HepG2 (cell line): ENCODE data around the gene PRKCE. TPM values are rescaled to one million over a fixed set of nuclear protein-coding genes. Genes with fewer than 3 reads are reported as not detected.

Source experiments
- CENPX ChIP-seq: sonication (generic); formaldehyde crosslinking; IDR thresholded peaks from 2 replicates; pipeline ENCODE4 v1.9.0; 2021; ENCODE audit warnings: mild to moderate bottlenecking, missing genetic modification reagents, moderate library complexity
- HBP1 ChIP-seq: IDR thresholded peaks from 2 replicates; pipeline ENCODE4 v1.6.1; 2016; ENCODE audit warnings: low read depth, control low read depth
- HMGXB3 ChIP-seq: sonication (generic); formaldehyde crosslinking; IDR thresholded peaks from 2 replicates; pipeline ENCODE4 v1.4.0; 2020; ENCODE audit warnings: missing genetic modification reagents, borderline replicate concordance
- TCF7L2 ChIP-seq: IDR thresholded peaks from 2 replicates; pipeline ENCODE4 v1.6.1; 2011; ENCODE audit warnings: mild to moderate bottlenecking, low read depth, low read length, moderate library complexity
- XBP1 ChIP-seq: sonication (generic); formaldehyde crosslinking; IDR thresholded peaks from 2 replicates; pipeline ENCODE4 v1.5.0; 2020; ENCODE audit warnings: missing genetic modification reagents
- ZBTB10 ChIP-seq: sonication (generic); formaldehyde crosslinking; IDR thresholded peaks from 2 replicates; pipeline ENCODE4 v1.4.0; 2020; ENCODE audit warnings: missing genetic modification reagents, borderline replicate concordance
- ZBTB4 ChIP-seq: sonication (generic); formaldehyde crosslinking; IDR thresholded peaks from 2 replicates; pipeline ENCODE4 v1.4.0; 2020; ENCODE audit warnings: missing genetic modification reagents, mild to moderate bottlenecking, borderline replicate concordance
- ZHX1 ChIP-seq: sonication (generic); formaldehyde crosslinking; IDR thresholded peaks from 2 replicates; pipeline ENCODE4 v1.8.1; 2022; ENCODE audit warnings: low read depth, mild to moderate bottlenecking, missing genetic modification reagents
- ZNF232 ChIP-seq: sonication (generic); formaldehyde crosslinking; IDR thresholded peaks from 2 replicates; pipeline ENCODE4 v1.4.0; 2020; ENCODE audit warnings: missing genetic modification reagents, borderline replicate concordance
- ZNF441 ChIP-seq: sonication (generic); formaldehyde crosslinking; IDR thresholded peaks from 2 replicates; pipeline ENCODE4 v1.7.0; 2021; ENCODE audit warnings: missing genetic modification reagents, borderline replicate concordance
- ZNF530 ChIP-seq: sonication (generic); formaldehyde crosslinking; IDR thresholded peaks from 2 replicates; pipeline ENCODE4 v1.5.0; 2020; ENCODE audit warnings: low read depth, mild to moderate bottlenecking, missing genetic modification reagents
- ZNF556 ChIP-seq: sonication (generic); formaldehyde crosslinking; IDR thresholded peaks from 2 replicates; pipeline ENCODE4 v1.4.0; 2020; ENCODE audit warnings: mild to moderate bottlenecking, missing genetic modification reagents, borderline replicate concordance
- polyA plus RNA-seq, 8 experiments: library from polyadenylated mRNA; depleted of rRNA in 3 of 8; stranded (reverse) in 7 of 8; unstranded in 1 of 8; fragments of >200 nt; fragmentation: Illumina TruSeq in 4 of 8; extraction: Trizol in 4 of 8; gene quantifications; 2 replicates each; pipeline versions ENCODE4 v1.2.1 to v1.2.3, GENCODE V29; 2011 to 2016; ENCODE audit warnings: low read depth in 4 of 8, missing spikeins in 1 of 8, mixed read lengths in 1 of 8; ENCODE audit not compliant: insufficient read depth in 1 of 8
- total RNA-seq, 5 experiments: library from RNA; depleted of rRNA; stranded (reverse); fragments of >200 nt; fragmentation: Illumina TruSeq; extraction: Trizol; gene quantifications; 2 replicates each; pipeline ENCODE4 v1.2.3, GENCODE V29; 2016; ENCODE audit warnings: low read depth in 1 of 5

PRKCE gene
- total and polyA plus RNA-seq, 2 of the 13 experiments (the other 11 are each of a cell fraction or from before 2014, with no cell fraction given) = 1.0 to 3.9 TPM

- TF ChIP-seq ZBTB10 (CRISPR knock-in tag) (no peak), ZNF530 (no peak), ZHX1 (no peak), HMGXB3 (CRISPR knock-in tag) (peak; percentile 47; the same call in 1 of the 2 replicates), ZNF232 (no peak), HBP1 (CRISPR knock-in tag) (no peak; the same call in 1 of the 2 replicates), ZNF441 (no peak), XBP1 (CRISPR knock-in tag) (no peak), TCF7L2 (no peak), ZBTB4 (CRISPR knock-in tag) (no peak), CENPX (CRISPR knock-in tag) (no peak), ZNF556 (no peak)
These were observed 411.4 kb downstream of the PRKCE start (continued) for GRCh38 chr2:46062637-46063412.
